Rectal smooth muscle tissue (tissue), 1 donor: ENCODE results near the gene HNRNPUL1.
A peak's percentile ranks its signal among the peaks of the same experiment; 100 is the strongest.

ENCODE experiments used
- H3K27ac ChIP-seq: one replicate; pipeline ENCODE4 v1.7.0; 2013; ENCODE audit warnings: low read depth, low read length, inconsistent platforms
- H3K27me3 ChIP-seq: one replicate; pipeline ENCODE4 v1.7.0; 2013; ENCODE audit warnings: low read length; ENCODE audit not compliant: control insufficient read depth, insufficient read depth
- H3K36me3 ChIP-seq: one replicate; pipeline ENCODE4 v1.7.0; 2013; ENCODE audit warnings: low read length; ENCODE audit not compliant: control insufficient read depth, insufficient read depth
- H3K4me1 ChIP-seq: one replicate; pipeline ENCODE4 v1.7.0; 2013; ENCODE audit warnings: low read length; ENCODE audit not compliant: control insufficient read depth, insufficient read depth
- H3K4me3 ChIP-seq: one replicate; pipeline ENCODE4 v1.7.0; 2013; ENCODE audit warnings: low read length
- H3K9ac ChIP-seq: one replicate; pipeline ENCODE4 v1.7.0; 2013; ENCODE audit warnings: low read length

Gene HNRNPUL1

GRCh38 chr19:41263850-41264580 lies at the start of gene HNRNPUL1:
Gene HNRNPUL1 (plus strand): TSS chr19:41264372. CDS start chr19:41264504, 132 bp downstream.
- H3K4me3 ChIP-seq: peak within 1 kb of the TSS; percentile 86
- no peaks in the 10 kb centered on the region for H3K27me3 ChIP-seq
- peak within 1 kb of the TSS; percentile 97 for H3K27ac ChIP-seq
- peaks cover 6% of the 10 kb centered on the region for H3K36me3 ChIP-seq
- H3K4me1 ChIP-seq: peaks cover 16% of the 10 kb centered on the region
- peak within 1 kb of the TSS; percentile 82 for H3K9ac ChIP-seq

- Histone ChIP-seq H3K9ac (no peak overlapping the region), H3K27ac (peak overlapping the region; percentile 97), H3K27me3 (peaks cover 2% of the 10 kb centered on the region), H3K4me3 (peak overlapping the region; percentile 34), H3K4me1 (peaks cover 12% of the 10 kb centered on the region), H3K36me3 (no peaks in the 10 kb centered on the region)
These were observed 46.4 kb upstream of the HNRNPUL1 start for GRCh38 chr19:41217741-41218140.

GRCh38 chr19:41218249-41218614 lies 45.9 kb upstream of the HNRNPUL1 start:
- Histone ChIP-seq H3K4me1 (peaks cover 14% of the 10 kb centered on the region), H3K36me3 (no peaks in the 10 kb centered on the region), H3K27ac (peak overlapping the region; percentile 97), H3K4me3 (peak overlapping the region; percentile 60), H3K9ac (peak overlapping the region; percentile 70), H3K27me3 (peaks cover 2% of the 10 kb centered on the region)

GRCh38 chr19:41218615-41219507 lies 45.3 kb upstream of the HNRNPUL1 start, which contains the start of gene AXL:
Gene AXL (plus strand): TSS chr19:41219223. CDS start chr19:41219393, 170 bp downstream.
- Histone ChIP-seq H3K4me3 (peak within 1 kb of the TSS; percentile 60), H3K9ac (peak within 1 kb of the TSS; percentile 70), H3K27ac (peak within 1 kb of the TSS; percentile 97), H3K4me1 (peaks cover 16% of the 10 kb centered on the region), H3K27me3 (peaks cover 2% of the 10 kb centered on the region), H3K36me3 (no peaks in the 10 kb centered on the region)

GRCh38 chr19:41219924-41220567 lies 44.1 kb upstream of the HNRNPUL1 start:
- Histone ChIP-seq H3K4me3 (peak overlapping the region; percentile 60), H3K36me3 (no peaks in the 10 kb centered on the region), H3K27me3 (peaks cover 2% of the 10 kb centered on the region), H3K27ac (peak overlapping the region; percentile 97), H3K9ac (peak overlapping the region; percentile 42), H3K4me1 (peaks cover 16% of the 10 kb centered on the region)

- Histone ChIP-seq H3K4me3 (peak overlapping the region; percentile 60), H3K27me3 (peaks cover 2% of the 10 kb centered on the region), H3K36me3 (no peaks in the 10 kb centered on the region), H3K9ac (no peak overlapping the region), H3K4me1 (peaks cover 16% of the 10 kb centered on the region), H3K27ac (peak overlapping the region; percentile 97)
These were observed 43.4 kb upstream of the HNRNPUL1 start for GRCh38 chr19:41220811-41221210.

GRCh38 chr19:41221514-41222205 lies 42.5 kb upstream of the HNRNPUL1 start:
- Histone ChIP-seq H3K4me3 (no peak overlapping the region), H3K4me1 (peaks cover 18% of the 10 kb centered on the region), H3K9ac (no peak overlapping the region), H3K36me3 (no peaks in the 10 kb centered on the region), H3K27ac (no peak overlapping the region), H3K27me3 (peaks cover 2% of the 10 kb centered on the region)

GRCh38 chr19:41222240-41222639 lies 41.9 kb upstream of the HNRNPUL1 start:
- Histone ChIP-seq H3K4me1 (peaks cover 22% of the 10 kb centered on the region), H3K36me3 (no peaks in the 10 kb centered on the region), H3K4me3 (no peak overlapping the region), H3K27me3 (peaks cover 2% of the 10 kb centered on the region), H3K9ac (no peak overlapping the region), H3K27ac (no peak overlapping the region)

- Histone ChIP-seq H3K9ac (no peak overlapping the region), H3K27ac (peak overlapping the region; percentile 28), H3K4me1 (peaks cover 15% of the 10 kb centered on the region), H3K36me3 (no peaks in the 10 kb centered on the region), H3K27me3 (no peaks in the 10 kb centered on the region), H3K4me3 (peak overlapping the region; percentile 26)
These were observed 40.5 kb upstream of the HNRNPUL1 start for GRCh38 chr19:41223431-41224234.

GRCh38 chr19:41224632-41225031 lies 39.5 kb upstream of the HNRNPUL1 start:
- Histone ChIP-seq H3K27ac (no peak overlapping the region), H3K4me1 (peaks cover 15% of the 10 kb centered on the region)

More at GRCh38 chr19:41224632-41225031, 39.5 kb upstream of the HNRNPUL1 start:
- no peaks in the 10 kb centered on the region for H3K36me3 ChIP-seq
- H3K4me3 ChIP-seq: no peak overlapping the region
- no peak overlapping the region for H3K9ac ChIP-seq
- no peaks in the 10 kb centered on the region for H3K27me3 ChIP-seq
